Panc1 (cell line): ENCODE results near the gene AP1G2.

Experiments used
- CTCF ChIP-seq: fragments of 450-650 bp; IDR thresholded peaks from 2 replicates; pipeline ENCODE4 v1.5.1; 2017; ENCODE audit warnings: mild to moderate bottlenecking
- POLR2AphosphoS5 ChIP-seq: IDR thresholded peaks from 2 replicates; pipeline ENCODE4 v1.6.1; 2012; ENCODE audit warnings: mild to moderate bottlenecking, low read depth, low read length, moderate library complexity
- REST ChIP-seq, 2 experiments: IDR thresholded peaks; 2 replicates each; pipeline ENCODE4 v1.6.1; 2011 to 2012; ENCODE audit warnings: low read depth in 2 of 2, control low read depth in 1 of 2, low read length in 1 of 2, mild to moderate bottlenecking in 1 of 2, moderate library complexity in 1 of 2; ENCODE audit not compliant: insufficient read depth in 1 of 2
- SIN3A ChIP-seq: IDR thresholded peaks from 2 replicates; pipeline ENCODE4 v1.6.1; 2012; ENCODE audit warnings: low read depth, mild to moderate bottlenecking, low read length, moderate library complexity, borderline replicate concordance; ENCODE audit not compliant: insufficient read depth

GRCh38 chr14:23570806-23571483, 3.4 kb upstream of the AP1G2 start:
- TF ChIP-seq CTCF = no peak
- TF ChIP-seq SIN3A = no peak
- TF ChIP-seq REST (IDR thresholded peaks at IDR 0.05; ENCODE audit: insufficient read depth in 1 of 2, low read depth in 2 of 2, low read length in 1 of 2) = no peak
- TF ChIP-seq POLR2AphosphoS5 = no peak
